Neural cell (in vitro differentiated cells): Measurements from ENCODE around the gene MOG. TPM values are rescaled to one million over a fixed set of nuclear protein-coding genes. Genes with fewer than 3 reads are reported as not detected.
A peak's percentile ranks its signal among the peaks of the same experiment; 100 is the strongest.

Source experiments
- H2AFZ ChIP-seq: fragments of 200-600, 300-800 bp; sonication (generic), shearing (Covaris generic); 2 replicates; pipeline ENCODE4 v1.6.0; 2014; ENCODE audit warnings: low read depth, mild to moderate bottlenecking, antibody characterized with exemption, low read length, moderate library complexity
- H3F3A ChIP-seq: fragments of 200-600 bp; shearing (Covaris generic); 2 replicates; pipeline ENCODE4 v1.6.1; 2016; ENCODE audit warnings: mild to moderate bottlenecking, moderate library complexity, mixed read lengths, antibody characterized with exemption, low read length; ENCODE audit not compliant: insufficient read depth, poor library complexity, severe bottlenecking
- H3K27ac ChIP-seq: fragments of 200-600, 300-800 bp; sonication (generic), shearing (Covaris generic); 2 replicates; pipeline ENCODE4 v1.5.1; 2014; ENCODE audit warnings: mild to moderate bottlenecking, low read length, moderate library complexity
- H3K27me3 ChIP-seq: fragments of 300-800, 200-600 bp; sonication (generic), shearing (Covaris generic); 2 replicates; pipeline ENCODE4 v1.6.0; 2014; ENCODE audit warnings: mild to moderate bottlenecking, low read depth, low read length, moderate library complexity; ENCODE audit not compliant: insufficient read depth
- H3K36me3 ChIP-seq: fragments of 300-800, 200-600 bp; sonication (generic), shearing (Covaris generic); 2 replicates; pipeline ENCODE4 v1.5.1; 2014; ENCODE audit warnings: mild to moderate bottlenecking, antibody characterized with exemption, low read length, moderate library complexity; ENCODE audit not compliant: insufficient read depth
- H3K4me2 ChIP-seq: fragments of 300-800, 200-600 bp; sonication (generic), shearing (Covaris generic); 2 replicates; pipeline ENCODE4 v1.6.0; 2014; ENCODE audit warnings: mild to moderate bottlenecking, low read length
- H3K4me3 ChIP-seq: fragments of 300-800, 200-600 bp; sonication (generic), shearing (Covaris generic); 2 replicates; pipeline ENCODE4 v1.5.1; 2014; ENCODE audit warnings: mild to moderate bottlenecking, low read length, moderate library complexity
- H3K79me2 ChIP-seq: fragments of 200-600 bp; shearing (Covaris generic); replicated peaks from 2 replicates; pipeline ENCODE4 v1.6.0; 2014; ENCODE audit warnings: mild to moderate bottlenecking, low read length, moderate library complexity; ENCODE audit not compliant: insufficient read depth
- H3K9ac ChIP-seq: fragments of 300-800, 200-600 bp; sonication (generic), shearing (Covaris generic); 2 replicates; pipeline ENCODE4 v1.6.1; 2016; ENCODE audit warnings: mild to moderate bottlenecking, low read length, mixed read lengths
- H3K9me2 ChIP-seq: fragments of 200-600 bp; shearing (Covaris generic); 2 replicates; pipeline ENCODE4 v1.6.1; 2016; ENCODE audit warnings: mild to moderate bottlenecking, low read length, mixed read lengths; ENCODE audit not compliant: insufficient read depth
- H3K9me3 ChIP-seq: fragments of 200-600, 300-800 bp; sonication (generic), shearing (Covaris generic); 2 replicates; pipeline ENCODE4 v1.6.1; 2016; ENCODE audit warnings: mild to moderate bottlenecking, mixed run types, low read length, moderate library complexity, mixed read lengths
- H4K20me1 ChIP-seq: fragments of 200-600 bp; shearing (Covaris generic); 2 replicates; pipeline ENCODE4 v1.6.1; 2016; ENCODE audit warnings: mild to moderate bottlenecking, mixed run types; ENCODE audit not compliant: insufficient read depth
- CTCF ChIP-seq: fragments of 450-650 bp; IDR thresholded peaks from 2 replicates; pipeline ENCODE4 v1.5.1; 2014; ENCODE audit warnings: antibody characterized with exemption, mild to moderate bottlenecking, moderate library complexity; ENCODE audit not compliant: poor library complexity, severe bottlenecking
- EP300 ChIP-seq: fragments of 450-650 bp; conservative IDR thresholded peaks from 2 replicates; pipeline ENCODE4 v1.6.1; 2014; ENCODE audit warnings: antibody characterized with exemption, mild to moderate bottlenecking, moderate library complexity; ENCODE audit not compliant: poor library complexity, severe bottlenecking
- EZH2 ChIP-seq: fragments of 200-600, 300-800 bp; shearing (Covaris generic), sonication (generic); IDR thresholded peaks from 2 replicates; pipeline ENCODE4 v1.6.1; 2014; ENCODE audit warnings: antibody characterized with exemption, low read length, borderline replicate concordance, mild to moderate bottlenecking; ENCODE audit not compliant: insufficient read depth, poor library complexity, severe bottlenecking
- MXI1 ChIP-seq: fragments of 450-650 bp; conservative IDR thresholded peaks from 2 replicates; pipeline ENCODE4 v1.6.1; 2014; ENCODE audit warnings: antibody characterized with exemption, mild to moderate bottlenecking; ENCODE audit not compliant: poor library complexity, severe bottlenecking
- POLR2AphosphoS5 ChIP-seq: IDR thresholded peaks from 2 replicates; pipeline ENCODE4 v1.6.1; 2012
- REST ChIP-seq: IDR thresholded peaks from 2 replicates; pipeline ENCODE4 v1.6.1; 2012; ENCODE audit warnings: borderline replicate concordance
- SMC3 ChIP-seq: fragments of 450-650 bp; conservative IDR thresholded peaks from 2 replicates; pipeline ENCODE4 v1.6.1; 2014; ENCODE audit warnings: antibody characterized with exemption, mild to moderate bottlenecking, moderate library complexity; ENCODE audit not compliant: poor library complexity
- TAF1 ChIP-seq: IDR thresholded peaks from 2 replicates; pipeline ENCODE4 v1.6.1; 2012; ENCODE audit warnings: low read depth
- polyA plus RNA-seq: library from polyadenylated mRNA; depleted of rRNA; stranded (reverse); fragments of >200 nt; gene quantifications from 2 replicates; pipeline ENCODE4 v1.2.3, GENCODE V29; 2014

MOG gene
- polyA plus RNA-seq, 1 donor from 2014 or later, result not detected

- Histone ChIP-seq H4K20me1 (no peaks in the 10 kb centered on the region), H3K79me2 (peaks cover 26% of the 10 kb centered on the region), H3K9me2 (no peaks in the 10 kb centered on the region), H3F3A (no peaks in the 10 kb centered on the region), H3K4me3 (peak overlapping the region; percentile 69), H3K9ac (peak overlapping the region; percentile 88), H3K9me3 (no peaks in the 10 kb centered on the region), H3K4me2 (peak overlapping the region; percentile 99), H3K27ac (peak overlapping the region; percentile 90), H3K36me3 (no peaks in the 10 kb centered on the region), H3K27me3 (no peaks in the 10 kb centered on the region), H2AFZ (no peak overlapping the region)
- no peak for TF ChIP-seq EP300
- TF ChIP-seq MXI1, result no peak
- no peak for TF ChIP-seq EZH2
These were observed 27.3 kb upstream of the MOG start for GRCh38 chr6:29629571-29629970.

GRCh38 chr6:29630315-29630714, 26.6 kb upstream of the MOG start:
- Histone ChIP-seq H3K79me2 (peaks cover 26% of the 10 kb centered on the region), H3K4me2 (peak overlapping the region; percentile 99), H3K9ac (peak overlapping the region; percentile 25), H3K4me3 (peak overlapping the region; percentile 69), H3K9me3 (no peaks in the 10 kb centered on the region), H3K36me3 (no peaks in the 10 kb centered on the region), H3K27ac (no peak overlapping the region), H2AFZ (no peak overlapping the region), H3F3A (no peaks in the 10 kb centered on the region), H3K27me3 (no peaks in the 10 kb centered on the region), H4K20me1 (no peaks in the 10 kb centered on the region), H3K9me2 (no peaks in the 10 kb centered on the region)
- no peak for TF ChIP-seq POLR2AphosphoS5

- no peak for TF ChIP-seq SMC3
- Histone ChIP-seq H3K9me2 (no peaks in the 10 kb centered on the region), H3K36me3 (no peaks in the 10 kb centered on the region), H3K4me2 (peak overlapping the region; percentile 99), H3K79me2 (peaks cover 19% of the 10 kb centered on the region), H3K4me3 (peak overlapping the region; percentile 69), H3F3A (no peaks in the 10 kb centered on the region), H3K9ac (peak overlapping the region; percentile 95), H4K20me1 (no peaks in the 10 kb centered on the region), H3K9me3 (no peaks in the 10 kb centered on the region), H2AFZ (no peak overlapping the region), H3K27me3 (no peaks in the 10 kb centered on the region), H3K27ac (no peak overlapping the region)
These were observed 25.6 kb upstream of the MOG start for GRCh38 chr6:29631209-29631810.

GRCh38 chr6:29631860-29632731, 24.8 kb upstream of the MOG start:
- H3K9ac ChIP-seq, result peak overlapping the region; percentile 95
- H4K20me1 ChIP-seq, result no peaks in the 10 kb centered on the region
- H3F3A ChIP-seq, result no peaks in the 10 kb centered on the region
- H2AFZ ChIP-seq, result peak overlapping the region; percentile 80
- H3K36me3 ChIP-seq, result no peaks in the 10 kb centered on the region
- peak overlapping the region; percentile 95 for H3K27ac ChIP-seq
- no peaks in the 10 kb centered on the region for H3K9me3 ChIP-seq
- H3K4me2 ChIP-seq, result peak overlapping the region; percentile 99
- H3K27me3 ChIP-seq, result no peaks in the 10 kb centered on the region
- TF ChIP-seq TAF1, result peak; percentile 36
- TF ChIP-seq POLR2AphosphoS5, result peak; percentile 42
- no peak for TF ChIP-seq CTCF
- TF ChIP-seq MXI1, result no peak
- TF ChIP-seq REST, result peak; percentile 48
- peaks cover 11% of the 10 kb centered on the region for H3K79me2 ChIP-seq
- peak overlapping the region; percentile 69 for H3K4me3 ChIP-seq
- H3K9me2 ChIP-seq, result no peaks in the 10 kb centered on the region
